HG02981 (cell line): ENCODE measurements around the gene HLA-DQB2.
"Not testable (repeated sequence)": the region's sequence is repeated elsewhere in the genome, so short reads cannot be mapped to it uniquely, and the experiment has no call there.

Experiments used
- ATAC-seq: cut with Tn5 transposase; IDR thresholded peaks from one replicate; pipeline ENCODE4 v1.9.1; 2021; ENCODE audit warnings: mild to moderate bottlenecking, moderate library complexity; ENCODE audit not compliant: unreplicated experiment

The HLA-DQB2 gene

DNA sequence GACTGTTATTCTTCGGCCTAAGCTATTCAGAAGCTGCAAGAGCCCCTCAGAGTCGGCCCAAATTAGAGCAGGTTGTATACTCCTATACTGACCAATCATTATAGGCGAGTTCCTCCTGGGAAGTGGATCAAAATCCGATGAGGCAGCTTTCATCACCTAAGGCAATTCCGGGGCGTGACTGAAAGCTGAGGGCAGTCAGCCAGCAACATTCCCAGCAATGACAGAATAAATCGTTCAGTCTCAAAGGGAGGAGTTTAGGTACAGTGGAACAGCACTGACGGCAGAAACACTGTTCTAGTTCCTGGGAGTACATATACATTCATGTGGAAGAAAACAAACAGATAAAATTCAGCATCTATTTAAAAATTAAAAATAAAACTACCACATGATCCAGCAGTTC is 10.8 kb downstream of the HLA-DQB2 start:
- ATAC-seq, result no peak

DNA sequence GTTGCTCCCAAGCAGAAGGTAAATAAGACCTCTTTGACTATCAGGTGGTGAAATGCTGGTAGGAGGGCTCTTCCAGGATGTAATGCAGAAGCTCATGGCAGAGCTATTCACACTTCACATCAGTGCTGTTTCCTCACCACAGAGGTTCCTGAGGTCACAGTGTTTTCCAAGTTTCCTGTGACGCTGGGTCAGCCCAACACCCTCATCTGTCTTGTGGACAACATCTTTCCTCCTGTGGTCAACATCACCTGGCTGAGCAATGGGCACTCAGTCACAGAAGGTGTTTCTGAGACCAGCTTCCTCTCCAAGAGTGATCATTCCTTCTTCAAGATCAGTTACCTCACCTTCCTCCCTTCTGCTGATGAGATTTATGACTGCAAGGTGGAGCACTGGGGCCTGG is 17.7 kb downstream of the HLA-DQB2 start:
- ATAC-seq, result not testable (repeated sequence)

DNA sequence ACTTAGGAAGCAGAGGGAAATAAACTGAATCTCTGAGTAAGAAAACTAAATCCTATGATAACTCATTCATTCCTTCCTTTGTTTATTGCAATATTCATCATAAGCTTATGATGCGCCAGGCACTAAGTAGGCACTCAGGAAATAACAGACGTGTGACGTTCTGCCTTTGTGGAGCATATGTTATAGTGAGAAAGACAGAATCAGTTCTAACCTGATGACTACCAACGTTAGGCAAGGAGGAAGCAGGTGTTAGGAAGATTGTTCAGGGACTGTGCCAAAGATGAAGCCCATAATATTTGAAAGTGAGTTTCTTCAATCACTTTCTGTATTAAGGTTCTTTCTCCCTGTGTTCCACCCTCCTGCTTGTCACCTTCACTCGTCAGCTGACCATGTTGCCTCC is 18.6 kb downstream of the HLA-DQB2 start:
- ATAC-seq, result no peak

DNA sequence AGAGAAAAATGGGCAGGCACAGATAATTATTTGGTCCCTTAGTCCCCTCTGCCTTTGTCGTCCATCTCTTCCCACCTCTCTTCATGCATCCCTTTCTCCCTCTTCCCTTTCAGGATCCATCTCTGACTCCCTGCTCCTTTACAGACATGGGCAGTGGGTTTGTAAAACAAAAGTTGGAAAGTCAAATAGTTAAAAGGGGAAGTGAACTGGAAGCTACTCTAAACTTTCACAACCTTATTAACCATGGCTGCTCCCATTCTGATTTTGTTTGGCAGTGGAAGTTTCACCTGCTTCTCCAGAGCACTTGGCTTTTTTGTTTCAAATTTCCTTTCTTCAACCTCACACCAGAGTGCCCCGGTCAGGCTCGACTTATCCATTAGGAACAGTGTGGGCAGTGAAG is 21.0 kb downstream of the HLA-DQB2 start:
- ATAC-seq, result no peak

DNA sequence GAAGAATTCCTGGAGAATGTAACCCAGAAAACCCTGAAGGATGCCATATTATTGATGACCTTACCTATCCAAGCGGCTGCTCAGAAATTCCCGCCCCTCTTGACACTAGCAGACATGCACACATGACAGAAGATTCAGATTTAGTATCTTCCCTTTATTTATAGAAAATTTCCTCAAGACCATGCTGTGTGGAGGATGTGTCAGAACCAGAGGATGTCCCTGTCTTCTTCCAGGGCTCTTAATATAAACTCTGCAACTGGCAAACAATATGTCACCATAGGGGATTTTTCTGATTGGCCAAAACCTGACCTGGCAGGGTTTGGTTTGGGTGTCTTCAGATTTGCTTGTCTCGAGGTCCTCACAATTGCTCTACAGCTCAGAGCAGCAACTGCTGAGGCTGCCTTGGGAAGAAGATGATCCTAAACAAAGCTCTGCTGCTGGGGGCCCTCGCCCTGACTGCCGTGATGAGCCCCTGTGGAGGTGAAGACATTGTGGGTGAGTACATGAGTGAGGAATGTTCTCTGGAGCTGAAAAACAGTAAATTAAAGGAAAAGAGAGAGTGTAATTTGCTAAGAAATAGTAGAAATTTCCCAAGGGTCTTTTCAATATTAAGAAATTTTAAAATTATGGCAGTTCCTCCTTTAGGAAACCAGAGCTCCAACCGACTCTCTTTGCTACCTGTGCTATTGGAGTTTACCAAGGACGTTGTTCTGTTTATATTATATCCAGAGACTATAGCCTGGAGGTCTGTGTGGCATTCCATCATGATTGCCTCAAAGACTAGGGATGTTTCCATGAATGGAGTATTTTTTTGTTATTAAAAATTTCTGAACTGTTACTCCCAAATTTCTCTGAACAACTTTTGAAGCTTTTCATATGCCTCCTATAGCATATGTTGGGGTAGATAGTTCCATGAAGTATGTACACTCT is 22.0 kb downstream of the HLA-DQB2 start, which contains the start of gene HLA-DQA2:
Gene HLA-DQA2 (plus strand): TSS at position 361 of the 930 bp plus-strand sequence. CDS start 53 bp downstream, at position 414.
- ATAC-seq, result no peak

DNA sequence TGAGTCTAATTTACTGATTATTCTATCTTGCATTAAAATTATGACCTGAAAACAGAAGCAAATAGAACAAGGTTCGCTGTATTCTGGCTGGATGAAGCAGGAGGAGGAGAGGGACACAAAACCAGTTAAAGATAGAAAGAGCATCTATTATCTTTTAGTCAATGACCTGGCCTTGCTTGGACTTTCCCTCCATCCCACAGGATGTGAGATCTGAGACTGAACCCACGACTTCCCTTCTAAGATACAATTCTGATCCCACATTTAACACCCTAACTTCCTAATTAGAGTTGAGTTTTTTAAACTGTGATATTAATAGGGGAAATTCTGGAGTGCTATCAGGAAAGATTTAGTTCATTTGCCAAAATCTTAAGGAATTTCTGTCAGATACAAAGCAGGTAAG is 25.2 kb downstream of the HLA-DQB2 start:
- ATAC-seq, result no peak

DNA sequence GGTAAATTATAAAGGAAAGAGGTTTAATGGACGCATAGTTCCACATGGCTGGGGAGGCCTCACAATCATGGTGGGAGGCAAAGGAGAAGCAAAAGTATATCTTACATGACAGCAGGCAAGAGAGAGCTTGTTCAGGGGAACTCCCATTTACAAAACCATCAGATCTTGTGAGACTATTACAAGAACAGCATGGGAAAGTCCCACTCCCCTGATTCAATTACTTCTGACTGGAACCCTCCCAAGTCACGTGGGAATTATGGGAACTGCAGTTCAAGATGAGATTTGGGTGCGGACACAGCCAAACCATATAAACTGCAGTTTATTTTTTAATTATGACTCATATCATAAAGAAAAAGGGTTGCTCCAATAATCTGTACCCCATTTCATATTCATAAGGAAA is 44.5 kb downstream of the HLA-DQB2 start:
- no peak for ATAC-seq

DNA sequence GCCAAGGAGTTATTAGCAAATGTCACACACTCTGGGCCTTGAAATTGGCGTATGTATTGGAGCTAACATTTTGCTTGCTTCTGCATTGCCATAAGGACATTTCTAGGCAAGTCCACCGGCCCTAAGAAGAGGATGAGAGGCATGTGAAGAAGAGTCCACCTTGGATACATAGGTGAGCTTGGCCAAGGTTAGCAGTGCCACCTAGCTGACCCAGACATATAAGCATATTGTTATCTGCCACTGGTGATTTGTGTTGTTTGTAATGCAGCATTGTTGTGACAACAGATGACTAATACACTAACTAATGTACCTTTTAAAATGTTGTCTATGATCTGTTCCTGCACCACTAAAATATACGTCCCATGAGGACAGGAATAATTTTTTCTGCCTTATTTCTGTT is 46.9 kb downstream of the HLA-DQB2 start:
- ATAC-seq, result no peak

DNA sequence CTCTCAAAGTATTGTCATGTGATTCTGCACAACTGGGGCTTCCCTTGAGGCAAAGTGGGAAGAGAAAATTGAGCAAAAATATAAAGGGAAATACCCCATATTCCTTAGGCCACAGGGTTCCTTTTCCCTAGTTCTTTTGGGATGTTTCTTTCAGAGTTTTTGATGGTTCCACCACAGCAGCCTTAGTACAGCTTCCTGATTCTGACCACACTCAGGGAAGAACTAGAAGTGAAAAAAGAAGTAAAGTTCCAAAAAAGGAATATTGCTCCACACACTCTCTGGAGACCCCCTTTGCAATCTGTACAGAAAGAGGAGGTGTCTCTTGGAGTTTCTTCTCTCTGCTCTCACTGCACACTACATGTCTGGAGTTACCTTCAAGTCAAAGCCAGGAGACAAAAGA is 50.1 kb downstream of the HLA-DQB2 start:
- ATAC-seq, result no peak

DNA sequence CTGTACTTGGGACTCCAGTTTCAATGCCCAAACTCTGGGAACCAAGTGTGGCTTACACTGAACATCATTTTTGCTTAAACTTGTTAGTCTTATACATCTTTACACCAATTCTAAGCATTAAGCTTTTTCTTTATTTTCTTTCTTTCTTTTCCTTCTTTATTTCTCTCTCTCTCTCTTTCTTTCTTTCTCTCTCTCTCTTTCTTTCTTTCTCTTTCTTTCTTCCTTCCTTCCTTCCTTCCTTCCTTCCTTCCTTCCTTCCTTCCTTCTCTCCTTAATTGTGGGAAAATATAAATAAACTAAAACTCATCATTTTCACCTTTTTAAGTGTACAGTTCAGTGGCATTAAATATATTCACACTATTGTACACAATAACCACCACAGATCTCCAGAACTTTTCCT is 53.7 kb downstream of the HLA-DQB2 start:
- ATAC-seq, result no peak
